ENCODE data around the gene PTPN22. TPM values are rescaled to one million over a fixed set of nuclear protein-coding genes. Genes with fewer than 3 reads are reported as not detected.

Gene PTPN22
- total RNA-seq, 1 experiment from 2014 or later = not detected

- no peak overlapping the region for H3K27ac Mint-ChIP-seq
- no peaks in the 10 kb centered on the region for H3K36me3 Mint-ChIP-seq
- ChIA-PET CTCF (interaction anchor here (0.6 kb wide), 1 partner anchor 881 kb away, joined by 3 read pairs; no protein-coding TSS in a partner anchor), POLR2A (no interaction called here)
- no peak overlapping the region for H3K4me3 Mint-ChIP-seq
- ATAC-seq (no peak), DNase-seq (ENCODE audit: low spot score) (no peak)
- H3K9me3 Mint-ChIP-seq = no peaks in the 10 kb centered on the region
- no peaks in the 10 kb centered on the region for H3K4me1 Mint-ChIP-seq
- H3K27me3 Mint-ChIP-seq (ENCODE audit: low read depth) = no peaks in the 10 kb centered on the region; the same call in 1 of the 2 replicates
- TF ChIP-seq GTF2I (CRISPR knock-in tag; conservative IDR thresholded peaks at IDR 0.05) = no peak
- TF ChIP-seq ETV6 (CRISPR knock-in tag; IDR thresholded peaks at IDR 0.05) = no peak
- TF ChIP-seq FOXP1 (CRISPR knock-in tag; IDR thresholded peaks at IDR 0.05; ENCODE audit: borderline replicate concordance) = no peak
- TF ChIP-seq AR (CRISPR knock-in tag; IDR thresholded peaks at IDR 0.05) = no peak
- no peak for TF ChIP-seq NFE2L1 (CRISPR knock-in tag; IDR thresholded peaks at IDR 0.05)
- TF ChIP-seq E2F4 (CRISPR knock-in tag; IDR thresholded peaks at IDR 0.05; ENCODE audit: borderline replicate concordance, low read depth) = no peak
- TF ChIP-seq SOX15 (CRISPR knock-in tag; IDR thresholded peaks at IDR 0.05) = no peak
- TF ChIP-seq ZNF317 (CRISPR knock-in tag; IDR thresholded peaks at IDR 0.05; ENCODE audit: borderline replicate concordance, low read depth) = no peak
- no peak for TF ChIP-seq MAX (CRISPR knock-in tag; IDR thresholded peaks at IDR 0.05)
Measured at GRCh38 chr1:113859478-113860175, 11.9 kb downstream of the PTPN22 start.

- Mint-ChIP-seq H3K36me3 (no peaks in the 10 kb centered on the region), H3K27ac (no peak overlapping the region), H3K9me3 (no peaks in the 10 kb centered on the region), H3K4me1 (no peaks in the 10 kb centered on the region), H3K27me3 (ENCODE audit: low read depth) (no peaks in the 10 kb centered on the region; the same call in 1 of the 2 replicates), H3K4me3 (no peak overlapping the region)
- TF ChIP-seq ERG (CRISPR knock-in tag; IDR thresholded peaks at IDR 0.05) = no peak
- no peak for TF ChIP-seq ZNF396 (CRISPR knock-in tag; IDR thresholded peaks at IDR 0.05; ENCODE audit: borderline replicate concordance)
- no peak for TF ChIP-seq JAZF1 (CRISPR knock-in tag; IDR thresholded peaks at IDR 0.05)
- no peak for TF ChIP-seq MAX (CRISPR knock-in tag; IDR thresholded peaks at IDR 0.05)
- no peak for TF ChIP-seq ARID4B (CRISPR knock-in tag; IDR thresholded peaks at IDR 0.05; ENCODE audit: borderline replicate concordance)
- TF ChIP-seq PRRX2 (CRISPR knock-in tag; IDR thresholded peaks at IDR 0.05) = no peak
- TF ChIP-seq NFATC4 (CRISPR knock-in tag; IDR thresholded peaks at IDR 0.05) = no peak
- TF ChIP-seq ZNF263 (CRISPR knock-in tag; IDR thresholded peaks at IDR 0.05; ENCODE audit: low read depth) = no peak
- TF ChIP-seq ZNF317 (CRISPR knock-in tag; IDR thresholded peaks at IDR 0.05; ENCODE audit: borderline replicate concordance, low read depth) = no peak
- TF ChIP-seq NFYB (CRISPR knock-in tag; conservative IDR thresholded peaks at IDR 0.05; ENCODE audit: low read depth) = no peak
- no peak for TF ChIP-seq SMAD3 (CRISPR knock-in tag; IDR thresholded peaks at IDR 0.05; ENCODE audit: borderline replicate concordance)
- ChIA-PET CTCF (no interaction called here), POLR2A (no interaction called here)
- ATAC-seq (no peak), DNase-seq (ENCODE audit: low spot score) (no peak)
Measured at GRCh38 chr1:113858982-113859381, 12.5 kb downstream of the PTPN22 start.

Measured in WTC11 (cell line).